PC-3 (cell line): Measurements from ENCODE around the gene MBLAC2.

ENCODE experiments used
- CTCF ChIP-seq: fragments of 300-600 bp; sonication (generic); conservative IDR thresholded peaks from 2 replicates; pipeline ENCODE4 v1.5.1; 2017; ENCODE audit warnings: antibody characterized with exemption, low read depth, mild to moderate bottlenecking, low read length
- EZH2 ChIP-seq: fragments of 300-600 bp; sonication (generic); IDR thresholded peaks from one replicate; pipeline ENCODE4 v1.6.1; 2017; ENCODE audit warnings: antibody characterized with exemption, mild to moderate bottlenecking, low read length; ENCODE audit not compliant: unreplicated experiment
- EZH2phosphoT487 ChIP-seq: fragments of 300-600 bp; sonication (generic); IDR thresholded peaks from 2 replicates; pipeline ENCODE4 v1.6.1; 2018; ENCODE audit warnings: mild to moderate bottlenecking, antibody characterized with exemption, low read length, borderline replicate concordance

GRCh38 chr5:90472783-90473395 lies 1.7 kb downstream of the MBLAC2 start:
- TF ChIP-seq CTCF, result no peak
- TF ChIP-seq EZH2, result no peak
- no peak for TF ChIP-seq EZH2phosphoT487
